Breast epithelium (tissue), 3 donors: ENCODE results near the gene TPST2.

Experiments used
- CTCF ChIP-seq, 3 donors: fragments of 450-650 bp; IDR thresholded peaks; one replicate each; pipeline ENCODE4 v1.5.1; 2016 to 2017; ENCODE audit warnings: antibody characterized with exemption in 3 of 3, mild to moderate bottlenecking in 3 of 3, moderate library complexity in 3 of 3
- POLR2A ChIP-seq: fragments of 450-650 bp; IDR thresholded peaks from one replicate; pipeline ENCODE4 v1.6.1; 2016; ENCODE audit warnings: antibody characterized with exemption, mild to moderate bottlenecking, moderate library complexity
- POLR2AphosphoS5 ChIP-seq, 3 donors: sonication (generic); formaldehyde crosslinking; IDR thresholded peaks; one replicate each; pipeline ENCODE4 v1.6.1; 2017; ENCODE audit warnings: antibody characterized with exemption in 3 of 3

GRCh38 chr22:26517429-26517828 lies 72.5 kb downstream of the TPST2 start:
- TF ChIP-seq POLR2A (no peak), POLR2AphosphoS5 (IDR thresholded peaks at IDR 0.05) (no peak), CTCF (IDR thresholded peaks at IDR 0.05) (no peak)
